ENCODE results near the gene SP100.

- TF ChIP-seq POLR2AphosphoS5 (IDR thresholded peaks at IDR 0.05; ENCODE audit: low read depth, low read length) (no peak), TAF1 (IDR thresholded peaks at IDR 0.05; ENCODE audit: borderline replicate concordance, insufficient read depth, low read length) (no peak)
These were observed 7.7 kb upstream of the SP100 start for GRCh38 chr2:230408244-230408842.
